ENCODE measurements around the gene DNM1. TPM values are rescaled to one million over a fixed set of nuclear protein-coding genes. Genes with fewer than 3 reads are reported as not detected.

The DNM1 gene
- total RNA-seq, 4 donors from 2014 or later = 1.3 to 9.7 (median 1.6) TPM

- intact Hi-C loops (cut with DNase I) = no loop called here
- peaks cover 0 to 29% (median 3%) of the 10 kb centered on the region in 4 donors for H3K27me3 ChIP-seq
- H3K27ac ChIP-seq = no peak overlapping the region
These were observed 2.2 kb downstream of the DNM1 start for GRCh38 chr9:128205296-128205944.

GRCh38 chr9:128206484-128206883, 3.3 kb downstream of the DNM1 start:
- 79 to 93% methylated on average over 3 of the region's 3 CpGs for WGBS, 2 donors

More at GRCh38 chr9:128205296-128205944, 2.2 kb downstream of the DNM1 start:
- Histone ChIP-seq H3K4me3 (no peak overlapping the region), H3K4me1 (peaks cover 12 to 41% (median 15%) of the 10 kb centered on the region in 3 donors), H3K36me3 (no peaks in the 10 kb centered on the region), H3K9me3 (no peaks in the 10 kb centered on the region)
- 72 to 84% methylated on average over 4 to 7 of the region's 16 CpGs for WGBS, 2 donors
- TF ChIP-seq POLR2A (IDR thresholded peaks at IDR 0.05) = no peak
- TF ChIP-seq CTCF (IDR thresholded peaks at IDR 0.05) = no peak
- DNase-seq = no peak

GRCh38 chr9:128206916-128207910, 4.0 kb downstream of the DNM1 start:
- 52 to 61% methylated on average over 11 of the region's 15 CpGs for WGBS, 2 donors
- DNase-seq = no peak
- Histone ChIP-seq H3K27ac (peak overlapping the region in 1 of 4 donors; percentile 28), H3K27me3 (peaks cover 0 to 29% (median 3%) of the 10 kb centered on the region in 4 donors), H3K9me3 (no peaks in the 10 kb centered on the region), H3K4me1 (peaks cover 12 to 54% (median 15%) of the 10 kb centered on the region in 3 donors), H3K4me3 (no peak overlapping the region), H3K36me3 (no peaks in the 10 kb centered on the region)
- no peak for TF ChIP-seq CTCF (IDR thresholded peaks at IDR 0.05)
- TF ChIP-seq POLR2A (IDR thresholded peaks at IDR 0.05) = no peak
- intact Hi-C loops (cut with DNase I) = no loop called here

More at GRCh38 chr9:128206484-128206883, 3.3 kb downstream of the DNM1 start:
- Histone ChIP-seq H3K4me3 (no peak overlapping the region), H3K4me1 (peaks cover 12 to 51% (median 15%) of the 10 kb centered on the region in 3 donors), H3K27me3 (peaks cover 0 to 29% (median 3%) of the 10 kb centered on the region in 4 donors), H3K27ac (no peak overlapping the region), H3K9me3 (no peaks in the 10 kb centered on the region), H3K36me3 (no peaks in the 10 kb centered on the region)
- DNase-seq = no peak
- intact Hi-C loops (cut with DNase I) = no loop called here
- TF ChIP-seq POLR2A (IDR thresholded peaks at IDR 0.05) (no peak), CTCF (IDR thresholded peaks at IDR 0.05) (no peak)

GRCh38 chr9:128208386-128208785, 5.2 kb downstream of the DNM1 start:
- H3K36me3 ChIP-seq = no peaks in the 10 kb centered on the region
- H3K4me3 ChIP-seq = no peak overlapping the region
- H3K27me3 ChIP-seq = peaks cover 0 to 27% (median 3%) of the 10 kb centered on the region in 4 donors
- no peak for DNase-seq
- TF ChIP-seq POLR2A (IDR thresholded peaks at IDR 0.05) (no peak), CTCF (IDR thresholded peaks at IDR 0.05) (no peak)
- peaks cover 12 to 48% (median 14%) of the 10 kb centered on the region in 3 donors for H3K4me1 ChIP-seq
- H3K9me3 ChIP-seq = no peaks in the 10 kb centered on the region
- H3K27ac ChIP-seq = no peak overlapping the region
- WGBS, 2 donors = 29 to 79% methylated on average over 7 of the region's 7 CpGs
- intact Hi-C loops (cut with DNase I) = no loop called here
